ENCODE measurements around the gene CMIP.

GRCh38 chr16:81678326-81679095 lies 233.9 kb downstream of the CMIP start:
- peak in 1 of 4 donors; percentile 5 for TF ChIP-seq POLR2AphosphoS5 (IDR thresholded peaks at IDR 0.05)
- TF ChIP-seq, protein P1, sequence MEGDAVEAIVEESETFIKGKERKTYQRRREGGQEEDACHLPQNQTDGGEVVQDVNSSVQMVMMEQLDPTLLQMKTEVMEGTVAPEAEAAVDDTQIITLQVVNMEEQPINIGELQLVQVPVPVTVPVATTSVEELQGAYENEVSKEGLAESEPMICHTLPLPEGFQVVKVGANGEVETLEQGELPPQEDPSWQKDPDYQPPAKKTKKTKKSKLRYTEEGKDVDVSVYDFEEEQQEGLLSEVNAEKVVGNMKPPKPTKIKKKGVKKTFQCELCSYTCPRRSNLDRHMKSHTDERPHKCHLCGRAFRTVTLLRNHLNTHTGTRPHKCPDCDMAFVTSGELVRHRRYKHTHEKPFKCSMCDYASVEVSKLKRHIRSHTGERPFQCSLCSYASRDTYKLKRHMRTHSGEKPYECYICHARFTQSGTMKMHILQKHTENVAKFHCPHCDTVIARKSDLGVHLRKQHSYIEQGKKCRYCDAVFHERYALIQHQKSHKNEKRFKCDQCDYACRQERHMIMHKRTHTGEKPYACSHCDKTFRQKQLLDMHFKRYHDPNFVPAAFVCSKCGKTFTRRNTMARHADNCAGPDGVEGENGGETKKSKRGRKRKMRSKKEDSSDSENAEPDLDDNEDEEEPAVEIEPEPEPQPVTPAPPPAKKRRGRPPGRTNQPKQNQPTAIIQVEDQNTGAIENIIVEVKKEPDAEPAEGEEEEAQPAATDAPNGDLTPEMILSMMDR (IDR thresholded peaks at IDR 0.05) = no peak

Data from sigmoid colon (tissue), 4 donors.